HG03565 (cell line): Measurements from ENCODE around the gene STARD13.

Experiments used
- ATAC-seq: cut with Tn5 transposase; IDR thresholded peaks from one replicate; pipeline ENCODE4 v1.9.1; 2021; ENCODE audit warnings: mild to moderate bottlenecking, moderate library complexity; ENCODE audit not compliant: unreplicated experiment

Gene STARD13

DNA sequence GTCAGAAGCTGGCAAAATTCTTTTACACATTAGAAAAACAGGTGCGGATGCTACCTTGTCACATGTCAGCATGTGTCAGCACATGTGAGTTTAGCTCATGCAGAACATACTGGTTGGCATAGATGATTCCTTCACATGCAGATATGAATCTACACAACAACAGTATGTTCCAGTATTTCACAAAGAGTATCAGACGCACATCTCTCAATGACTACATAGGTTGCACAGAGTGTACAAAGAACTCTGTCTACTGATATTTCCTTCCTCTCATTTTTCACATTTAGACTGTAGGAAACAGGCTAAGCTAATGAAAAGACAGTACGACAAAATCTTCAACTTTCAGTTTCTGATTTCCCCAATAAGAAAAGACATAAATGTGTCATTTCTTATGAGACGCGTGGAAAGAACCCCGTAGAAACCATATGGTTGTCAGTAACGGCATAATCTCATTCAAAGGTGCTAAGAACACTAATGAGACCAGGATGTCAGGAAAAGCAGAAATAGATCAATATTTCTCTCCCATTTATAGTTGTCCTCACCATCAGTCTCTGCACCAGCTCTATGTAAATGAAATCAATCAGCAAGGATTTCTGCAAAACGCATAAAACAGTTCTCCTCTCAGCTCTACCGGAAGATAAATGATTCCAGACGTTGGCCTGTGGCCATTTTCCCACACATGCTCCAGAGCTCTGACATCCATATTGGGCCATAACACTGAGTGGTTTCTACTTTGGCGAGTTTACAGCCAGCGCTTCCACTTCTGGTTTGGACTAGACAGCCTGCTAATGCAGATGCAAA is 81.2 kb downstream of the STARD13 start:
- ATAC-seq, result peak; percentile 22

DNA sequence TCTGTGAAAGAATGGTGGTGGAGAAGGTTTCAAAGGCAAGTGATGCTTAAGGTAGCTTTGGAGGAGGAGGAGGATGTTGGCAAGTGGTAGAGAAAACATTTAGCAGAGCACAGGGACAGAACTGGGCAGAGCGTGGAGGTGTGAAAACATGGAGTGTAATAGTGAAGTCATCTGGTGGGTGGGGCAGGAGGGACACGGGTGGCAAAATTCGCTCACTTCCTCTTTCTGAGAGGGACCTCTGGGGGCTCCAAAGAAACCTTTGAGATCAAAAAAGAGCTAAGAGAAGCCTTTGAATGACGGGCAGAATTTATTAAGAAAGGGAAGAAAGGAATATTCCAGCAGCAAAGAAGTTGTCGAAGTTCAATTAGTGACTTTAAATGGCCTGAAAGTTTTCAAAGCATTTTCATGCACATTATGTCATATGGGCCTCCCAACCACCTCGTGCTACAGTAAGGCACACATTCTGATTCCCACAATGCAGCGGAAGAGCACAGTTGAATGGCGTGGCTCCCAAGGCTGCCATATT is 82.8 kb downstream of the STARD13 start:
- no peak for ATAC-seq

DNA sequence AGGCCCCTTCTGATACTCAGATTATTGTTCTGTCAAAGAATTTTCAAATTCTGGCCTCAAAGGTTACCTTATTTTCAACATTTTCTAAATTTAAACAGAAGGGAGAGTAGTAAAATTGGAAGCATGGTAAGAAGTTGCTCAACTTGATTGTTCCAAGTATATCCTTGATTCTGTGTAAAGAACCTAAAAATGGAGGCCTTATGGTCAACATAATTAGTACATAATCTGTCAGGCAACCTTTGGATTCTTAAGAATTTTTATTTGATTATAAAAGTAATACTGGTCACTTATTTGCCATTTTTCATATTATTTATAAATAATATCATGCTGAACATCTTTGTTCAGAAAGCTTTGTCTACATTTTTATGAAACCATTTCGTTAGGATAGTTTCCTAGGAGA is 83.9 kb downstream of the STARD13 start:
- no peak for ATAC-seq

GRCh38 chr13:33199289-33199850 is 86.2 kb downstream of the STARD13 start:
- no peak for ATAC-seq

DNA sequence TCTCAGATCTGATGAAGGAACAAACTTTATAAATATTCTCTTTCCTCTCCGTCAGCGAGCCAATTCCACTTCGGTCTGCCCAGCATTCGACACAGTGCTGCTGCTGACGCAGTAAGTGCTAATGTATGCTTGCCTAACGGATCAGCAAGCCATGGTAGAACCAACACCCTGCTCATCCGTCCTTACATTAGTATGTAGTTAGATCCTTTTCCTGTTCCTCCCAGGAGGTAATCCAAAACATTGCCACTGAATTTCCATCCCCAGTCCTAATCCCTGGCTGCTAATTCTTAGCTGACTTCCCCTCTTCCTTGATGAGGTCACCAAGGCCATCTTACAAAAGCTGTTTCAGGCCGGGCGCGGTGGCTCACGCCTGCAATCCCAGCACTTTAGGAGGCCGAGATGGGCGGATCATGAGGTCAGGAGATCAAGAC is 88.0 kb downstream of the STARD13 start:
- ATAC-seq, result no peak

- ATAC-seq, result no peak
Observed at GRCh38 chr13:33196767-33197166, 88.8 kb downstream of the STARD13 start.

DNA sequence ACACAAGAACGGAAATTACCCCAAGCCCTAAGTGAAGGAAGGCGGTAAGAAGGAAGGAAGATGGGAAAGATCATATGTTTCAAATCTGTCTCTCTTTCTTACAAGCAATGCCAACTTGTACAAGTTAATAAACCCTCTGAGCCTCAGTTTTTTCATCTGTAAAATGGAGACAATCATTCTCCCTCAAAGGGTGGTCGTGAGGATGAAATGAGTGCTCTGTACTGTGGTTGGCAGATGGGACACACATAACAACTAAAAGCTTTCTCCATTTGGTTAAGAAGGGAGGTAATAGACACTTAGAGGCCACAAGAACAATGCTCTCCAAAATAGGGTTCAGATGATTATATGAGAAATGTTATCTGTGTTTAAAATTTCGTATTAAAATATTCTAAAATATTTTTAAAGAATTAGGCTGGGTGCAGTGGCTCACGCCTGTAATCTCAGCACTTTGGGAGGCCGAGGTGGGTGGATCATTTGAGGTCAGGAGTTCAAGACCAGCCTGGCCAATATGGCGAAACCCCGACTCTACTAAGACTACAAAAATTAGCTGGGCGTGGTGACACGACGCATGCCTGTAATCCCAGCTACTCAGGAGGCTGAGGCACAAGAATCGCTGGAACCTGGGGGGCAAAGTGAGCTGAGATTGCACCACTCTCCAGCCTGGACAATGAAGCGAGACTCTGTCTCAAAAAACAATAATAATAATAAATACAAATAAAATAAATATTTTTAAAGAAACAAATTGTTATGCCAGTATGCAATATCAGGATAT is 89.7 kb downstream of the STARD13 start:
- ATAC-seq, result no peak

DNA sequence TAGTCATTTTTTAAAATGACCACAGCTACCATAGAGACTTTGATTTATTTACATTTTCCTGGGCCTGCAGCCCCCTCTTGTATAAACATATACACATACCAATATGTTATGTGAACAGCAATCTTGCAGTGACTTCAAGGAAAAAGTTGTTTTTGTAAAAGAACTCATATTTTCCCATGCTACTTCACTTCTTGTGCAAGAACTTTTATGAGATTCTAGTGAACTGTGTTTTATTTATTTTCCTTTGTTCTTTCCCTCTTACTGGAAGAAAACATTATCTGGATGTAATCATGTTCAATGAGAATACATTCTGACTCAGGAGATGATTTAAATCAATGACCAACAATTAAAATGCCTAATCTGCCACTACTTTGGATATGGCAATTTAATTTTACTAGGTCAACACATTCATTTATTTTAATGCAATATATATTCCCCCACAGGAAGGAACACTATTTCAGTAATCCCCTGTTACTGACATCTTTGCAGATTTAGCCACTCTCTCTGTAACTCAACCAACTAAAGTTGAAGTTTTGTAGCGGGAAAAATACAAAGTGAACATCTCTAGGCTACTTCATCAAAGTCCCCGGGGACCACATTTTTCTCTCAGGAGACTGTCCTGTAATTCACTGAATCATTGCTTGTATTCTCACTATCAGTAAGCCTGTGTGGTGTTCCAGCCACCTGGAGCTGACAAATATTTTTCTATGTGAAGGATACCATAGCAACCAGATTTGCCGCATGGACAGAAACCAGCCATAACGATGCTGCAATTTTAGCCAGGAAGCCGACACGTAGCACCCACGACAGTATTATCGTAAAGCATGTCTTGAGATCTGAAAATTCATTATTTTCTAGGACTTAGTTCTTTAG is 90.5 kb downstream of the STARD13 start:
- ATAC-seq, result peak; percentile 95

DNA sequence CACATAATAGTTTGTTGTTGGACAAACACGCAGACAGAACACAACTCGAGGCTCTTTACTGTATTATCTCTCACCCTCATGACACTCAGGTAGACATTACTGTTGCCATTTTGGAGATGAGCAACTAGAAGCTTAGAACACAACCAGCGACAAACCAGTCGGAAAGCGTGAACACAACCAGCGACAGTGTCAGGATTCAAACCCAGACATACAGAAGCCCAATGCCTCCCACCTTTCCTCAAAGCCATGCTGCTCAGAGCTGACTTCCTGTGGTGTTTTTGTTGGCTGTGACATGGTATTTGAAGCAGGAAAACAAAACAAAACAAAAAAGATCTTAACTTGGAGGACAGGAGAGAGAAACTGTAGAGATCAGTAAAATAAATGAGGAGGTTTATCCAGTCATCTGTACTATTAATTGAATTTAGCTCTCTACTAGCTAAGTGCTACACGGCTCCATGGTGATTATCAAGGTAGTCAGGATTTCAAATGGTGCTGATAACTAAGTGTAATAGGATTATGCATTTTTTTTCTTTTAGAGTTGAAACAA is 92.1 kb downstream of the STARD13 start:
- no peak for ATAC-seq

- no peak for ATAC-seq
Observed at GRCh38 chr13:33191425-33192210, 93.9 kb downstream of the STARD13 start.

DNA sequence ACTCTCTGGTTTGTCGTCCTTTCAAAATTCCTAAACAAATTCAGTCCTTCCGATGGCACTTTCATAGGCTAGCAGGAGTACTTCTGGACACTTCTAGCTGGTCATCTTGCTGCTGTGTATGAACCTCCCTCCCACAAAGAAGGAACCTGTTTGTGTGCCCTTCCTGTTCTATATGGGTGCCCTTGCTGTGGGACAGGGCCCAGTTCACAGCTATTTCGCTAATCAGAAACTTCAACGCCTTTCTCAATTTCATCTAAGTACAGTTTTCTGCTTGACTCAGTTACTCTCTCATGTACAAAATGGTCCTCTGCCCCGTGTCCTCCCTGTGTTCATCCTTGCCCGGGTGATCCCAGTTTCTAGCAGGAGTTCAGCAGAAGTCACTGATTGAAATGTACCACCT is 96.1 kb downstream of the STARD13 start:
- no peak for ATAC-seq

DNA sequence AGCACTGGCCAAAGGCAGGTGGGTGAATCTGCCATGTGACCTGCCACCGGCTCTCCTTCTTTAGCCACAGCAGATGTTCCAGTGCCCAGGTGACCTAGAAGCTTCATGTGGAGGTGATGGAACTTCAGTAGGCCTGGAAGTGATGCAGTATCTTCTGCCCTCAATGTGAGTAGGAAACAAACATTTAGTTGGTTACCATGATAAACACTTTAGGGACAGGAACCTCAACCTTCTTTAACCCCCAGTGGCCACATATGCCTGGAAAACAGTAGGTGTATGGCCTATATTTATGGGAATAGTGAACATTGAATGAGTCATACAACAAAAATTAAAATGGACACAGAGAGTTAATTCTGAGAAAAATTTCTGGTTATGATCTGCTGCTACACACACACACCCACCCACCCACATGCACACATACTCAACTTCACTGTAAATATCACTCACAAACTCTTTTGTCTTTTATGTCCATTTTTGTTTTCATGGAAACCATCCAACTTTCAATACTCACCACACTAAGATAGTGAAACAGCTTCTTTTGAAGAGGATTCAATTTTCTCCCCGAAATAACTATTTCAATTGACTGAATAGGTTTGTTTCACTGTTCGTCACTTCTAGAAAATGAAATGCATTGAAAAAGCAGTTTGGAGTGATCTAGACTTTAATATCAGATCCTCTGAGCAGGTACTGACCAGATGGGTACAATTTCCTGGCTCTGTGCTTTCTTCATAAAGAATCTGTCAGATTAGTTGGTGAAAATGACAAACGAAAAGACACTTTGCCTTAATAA is 97.3 kb downstream of the STARD13 start:
- peak; percentile 66 for ATAC-seq

- no peak for ATAC-seq
Observed at GRCh38 chr13:33186861-33187291, 98.7 kb downstream of the STARD13 start.

DNA sequence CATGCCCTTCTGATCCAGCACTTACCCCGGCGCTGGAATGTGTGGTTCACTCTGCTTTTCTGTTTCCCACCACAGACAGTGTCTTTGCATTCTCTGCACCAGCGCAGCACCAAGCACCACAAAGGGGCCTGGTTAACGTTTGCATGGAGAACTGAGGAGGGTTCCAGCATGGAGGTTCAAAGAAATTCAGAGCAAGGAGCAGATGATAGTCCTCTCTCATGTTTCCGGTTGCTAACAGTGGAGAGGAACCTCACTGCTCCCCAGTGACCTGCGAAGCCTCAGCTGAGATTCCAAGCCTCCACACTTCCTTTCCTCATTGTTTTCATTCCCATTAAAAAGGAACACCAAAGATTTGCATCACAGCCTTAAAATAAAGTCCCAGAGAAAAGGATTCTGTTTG is 99.7 kb downstream of the STARD13 start:
- ATAC-seq, result no peak

GRCh38 chr13:33184530-33184929 is 101.0 kb downstream of the STARD13 start:
- ATAC-seq, result no peak

- no peak for ATAC-seq
Observed at GRCh38 chr13:33184112-33184490, 101.5 kb downstream of the STARD13 start.

DNA sequence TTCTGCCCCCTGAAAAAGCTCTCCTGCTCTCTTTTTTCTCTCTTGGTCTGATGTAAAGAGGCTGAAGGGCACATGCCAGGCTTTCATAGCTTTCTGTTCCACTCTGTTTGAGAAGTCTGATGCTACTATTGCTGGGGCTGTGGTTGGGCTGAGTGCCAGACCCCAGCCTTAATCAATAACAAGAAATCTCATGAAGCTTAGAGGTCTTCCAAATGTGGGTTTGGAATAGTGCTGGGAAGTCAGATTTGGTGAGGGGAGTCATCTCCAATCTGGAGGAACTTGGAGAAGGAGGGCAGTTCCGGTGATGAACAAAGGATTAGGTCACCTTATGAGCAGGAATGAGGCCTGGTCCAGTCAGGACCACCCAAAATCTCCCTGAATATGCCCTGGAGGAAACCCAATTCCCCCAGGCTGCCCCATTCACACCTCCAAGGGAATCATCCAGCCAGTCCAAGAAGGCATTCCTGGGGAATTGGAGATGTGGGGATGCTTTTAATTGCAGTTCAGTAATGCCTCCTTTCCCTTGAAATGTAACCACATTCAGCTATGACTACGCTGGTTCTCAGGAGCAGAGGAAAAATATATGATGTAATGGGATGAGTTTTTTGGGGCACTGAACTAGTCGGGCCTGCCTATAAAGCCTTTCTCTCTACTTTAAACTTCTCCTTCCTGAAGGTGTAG is 102.0 kb downstream of the STARD13 start:
- ATAC-seq, result no peak

GRCh38 chr13:33182729-33183128 is 102.8 kb downstream of the STARD13 start:
- no peak for ATAC-seq
